Hepatocyte (in vitro differentiated cells): ENCODE results near the gene DNAH5. TPM values are rescaled to one million over a fixed set of nuclear protein-coding genes. Genes with fewer than 3 reads are reported as not detected.

Experiments
- DNase-seq: peaks from one replicate; pipeline ENCODE4 v3.0.0-alpha.2; 2016; ENCODE audit warnings: low spot score
- H2AFZ ChIP-seq: fragments of 200-600 bp; sonication (generic); 2 replicates; pipeline ENCODE4 v1.6.0; 2016; ENCODE audit warnings: antibody characterized with exemption, mild to moderate bottlenecking
- H3K27ac ChIP-seq: fragments of 200-600 bp; sonication (generic); 2 replicates; pipeline ENCODE4 v1.5.1; 2016; ENCODE audit warnings: mild to moderate bottlenecking
- H3K27me3 ChIP-seq: fragments of 200-600 bp; sonication (generic); 2 replicates; pipeline ENCODE4 v1.6.1; 2016
- H3K36me3 ChIP-seq: fragments of 200-600 bp; sonication (generic); replicated peaks from 2 replicates; pipeline ENCODE4 v1.5.1; 2016; ENCODE audit warnings: low read depth; ENCODE audit not compliant: insufficient read depth
- H3K4me1 ChIP-seq: fragments of 200-600 bp; sonication (generic); 2 replicates; pipeline ENCODE4 v1.5.1; 2016; ENCODE audit warnings: mild to moderate bottlenecking, moderate library complexity; ENCODE audit not compliant: insufficient read depth
- H3K4me2 ChIP-seq: fragments of 200-600 bp; sonication (generic); 2 replicates; pipeline ENCODE4 v1.6.0; 2016
- H3K4me3 ChIP-seq: fragments of 200-600 bp; sonication (generic); 2 replicates; pipeline ENCODE4 v1.5.1; 2016; ENCODE audit warnings: mild to moderate bottlenecking
- H3K79me2 ChIP-seq: fragments of 200-600 bp; sonication (generic); 2 replicates; pipeline ENCODE4 v1.6.0; 2017; ENCODE audit warnings: mild to moderate bottlenecking
- H3K9me2 ChIP-seq: fragments of 200-600 bp; sonication (generic); replicated peaks from 2 replicates; pipeline ENCODE4 v1.6.0; 2017; ENCODE audit warnings: mild to moderate bottlenecking; ENCODE audit not compliant: insufficient read depth
- H3K9me3 ChIP-seq: fragments of 200-600 bp; sonication (generic); 2 replicates; pipeline ENCODE4 v1.5.1; 2016; ENCODE audit warnings: low read depth, mild to moderate bottlenecking
- H4K20me1 ChIP-seq: fragments of 200-600 bp; sonication (generic); 2 replicates; pipeline ENCODE4 v1.6.0; 2016; ENCODE audit warnings: mild to moderate bottlenecking; ENCODE audit not compliant: insufficient read depth, poor library complexity, severe bottlenecking
- EZH2 ChIP-seq: fragments of 200-600 bp; sonication (generic); IDR thresholded peaks from 2 replicates; pipeline ENCODE4 v1.6.1; 2016; ENCODE audit warnings: antibody characterized with exemption, mild to moderate bottlenecking, borderline replicate concordance
- EZH2phosphoT487 ChIP-seq: fragments of 200-600 bp; sonication (generic); IDR thresholded peaks from one replicate; pipeline ENCODE4 v1.6.1; 2018; ENCODE audit warnings: antibody characterized with exemption, mild to moderate bottlenecking, low read depth, moderate library complexity; ENCODE audit not compliant: unreplicated experiment, severe bottlenecking
- WGBS: methylation state at CpG from one replicate; pipeline ENCODE4 v1.1.6; 2016; ENCODE audit warnings: low lambda C conversion rate; ENCODE audit errors: missing lambda C conversion rate; 5-methylcytosine and 5-hydroxymethylcytosine counted together
- polyA plus RNA-seq: library from polyadenylated mRNA; unstranded; fragments of >200 nt; fragmentation: Nextera tagmentation; extraction: Ambion mirVana; gene quantifications from 2 replicates; pipeline ENCODE4 v1.2.1, GENCODE V29; 2016
- total RNA-seq: library from RNA; depleted of rRNA; stranded (reverse); fragments of >200 nt; gene quantifications from 2 replicates; pipeline ENCODE4 v1.2.3, GENCODE V29; 2014
- TF ChIP-seq, protein P1 (sequence below): fragments of 200-600 bp; sonication (generic); IDR thresholded peaks from 2 replicates; pipeline ENCODE4 v1.5.1; 2016; ENCODE audit warnings: antibody characterized with exemption, mild to moderate bottlenecking; ENCODE audit not compliant: poor library complexity

The DNAH5 gene
- total and polyA plus RNA-seq, 2 experiments from 2014 or later = 0.17 to 0.40 TPM

DNA sequence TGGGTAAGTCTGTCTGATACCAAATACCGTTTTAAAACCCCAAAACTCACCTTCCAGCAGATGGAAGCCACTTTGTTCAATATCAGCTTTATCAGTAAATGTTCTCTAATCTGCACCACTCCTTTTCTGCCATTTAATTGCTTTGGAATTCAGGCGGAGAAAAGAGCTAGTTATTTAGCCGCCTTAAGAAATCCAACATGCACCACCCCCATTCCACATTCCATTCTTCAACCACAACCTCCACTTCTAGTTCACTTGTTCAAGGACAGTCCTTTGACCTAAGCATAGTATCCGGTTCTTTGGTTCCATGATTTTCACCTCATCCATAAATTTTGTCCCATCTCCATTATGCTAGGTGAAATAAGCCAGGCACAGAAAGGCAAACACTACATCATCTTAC lies 240.1 kb downstream of the DNAH5 start:
- WGBS = 53% methylated on average over 4 of the region's 4 CpGs
- Histone ChIP-seq H3K27me3 (no peaks in the 10 kb centered on the region), H3K4me1 (peaks cover 8% of the 10 kb centered on the region), H3K9me2 (no peaks in the 10 kb centered on the region), H3K4me3 (no peak overlapping the region), H3K27ac (no peak overlapping the region), H2AFZ (no peak overlapping the region), H4K20me1 (no peaks in the 10 kb centered on the region), H3K4me2 (no peak overlapping the region), H3K79me2 (no peaks in the 10 kb centered on the region), H3K36me3 (no peaks in the 10 kb centered on the region), H3K9me3 (no peaks in the 10 kb centered on the region)
- DNase-seq = no peak
- TF ChIP-seq EZH2phosphoT487 = no peak
- no peak for TF ChIP-seq EZH2
- TF ChIP-seq, protein P1, sequence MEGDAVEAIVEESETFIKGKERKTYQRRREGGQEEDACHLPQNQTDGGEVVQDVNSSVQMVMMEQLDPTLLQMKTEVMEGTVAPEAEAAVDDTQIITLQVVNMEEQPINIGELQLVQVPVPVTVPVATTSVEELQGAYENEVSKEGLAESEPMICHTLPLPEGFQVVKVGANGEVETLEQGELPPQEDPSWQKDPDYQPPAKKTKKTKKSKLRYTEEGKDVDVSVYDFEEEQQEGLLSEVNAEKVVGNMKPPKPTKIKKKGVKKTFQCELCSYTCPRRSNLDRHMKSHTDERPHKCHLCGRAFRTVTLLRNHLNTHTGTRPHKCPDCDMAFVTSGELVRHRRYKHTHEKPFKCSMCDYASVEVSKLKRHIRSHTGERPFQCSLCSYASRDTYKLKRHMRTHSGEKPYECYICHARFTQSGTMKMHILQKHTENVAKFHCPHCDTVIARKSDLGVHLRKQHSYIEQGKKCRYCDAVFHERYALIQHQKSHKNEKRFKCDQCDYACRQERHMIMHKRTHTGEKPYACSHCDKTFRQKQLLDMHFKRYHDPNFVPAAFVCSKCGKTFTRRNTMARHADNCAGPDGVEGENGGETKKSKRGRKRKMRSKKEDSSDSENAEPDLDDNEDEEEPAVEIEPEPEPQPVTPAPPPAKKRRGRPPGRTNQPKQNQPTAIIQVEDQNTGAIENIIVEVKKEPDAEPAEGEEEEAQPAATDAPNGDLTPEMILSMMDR = no peak

DNA sequence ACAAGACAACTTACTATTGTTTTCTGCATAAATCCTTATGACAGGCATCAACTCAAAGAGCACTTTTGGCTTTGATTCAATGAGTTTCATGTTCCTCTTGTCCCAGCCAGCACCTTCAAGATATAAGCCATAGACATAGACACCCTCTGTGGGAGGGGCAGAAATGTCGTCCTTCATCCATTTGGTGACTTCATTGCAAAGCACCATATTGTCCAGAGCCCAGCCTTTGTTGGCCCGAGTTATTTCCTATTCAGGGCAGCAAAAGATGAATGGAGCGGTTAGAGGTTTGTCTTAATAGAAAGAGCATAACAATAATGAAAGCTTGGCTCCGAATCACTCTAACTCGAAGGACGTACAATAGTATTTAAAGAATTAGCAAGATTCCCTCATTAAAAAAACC lies 243.9 kb downstream of the DNAH5 start:
- H3K27ac ChIP-seq = no peak overlapping the region
- no peaks in the 10 kb centered on the region for H3K9me2 ChIP-seq
- no peaks in the 10 kb centered on the region for H4K20me1 ChIP-seq
- H3K79me2 ChIP-seq = no peaks in the 10 kb centered on the region
- no peak for DNase-seq
- WGBS = 91% methylated on average over 6 of the region's 6 CpGs
- no peak overlapping the region for H3K4me2 ChIP-seq
- no peaks in the 10 kb centered on the region for H3K27me3 ChIP-seq
- H3K36me3 ChIP-seq = no peaks in the 10 kb centered on the region
- no peak overlapping the region for H2AFZ ChIP-seq
- H3K4me1 ChIP-seq = no peaks in the 10 kb centered on the region
- TF ChIP-seq, protein P1 = no peak
- TF ChIP-seq EZH2phosphoT487 (no peak), EZH2 (no peak)
- H3K9me3 ChIP-seq = no peaks in the 10 kb centered on the region
- no peak overlapping the region for H3K4me3 ChIP-seq

DNA sequence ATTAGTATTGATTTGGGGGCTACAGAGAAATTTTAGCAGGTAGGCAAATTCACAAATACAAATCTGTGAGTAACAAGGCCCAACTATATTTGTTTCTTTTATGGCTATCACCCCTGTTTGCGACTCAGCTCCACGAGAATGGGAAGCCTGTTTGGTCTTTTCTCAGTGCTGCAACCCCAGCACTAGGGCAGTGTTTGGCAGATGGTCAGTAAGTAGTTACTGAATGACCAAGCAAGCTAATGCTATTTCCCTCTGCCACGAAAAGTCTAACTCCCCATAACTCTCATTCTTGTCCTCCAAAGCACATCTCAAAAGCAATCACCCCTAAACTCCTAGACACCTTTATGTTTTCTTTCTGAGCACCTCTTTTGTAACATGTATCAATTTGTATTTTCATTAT lies 245.6 kb downstream of the DNAH5 start:
- H2AFZ ChIP-seq = no peak overlapping the region
- H3K4me1 ChIP-seq = no peaks in the 10 kb centered on the region
- no peaks in the 10 kb centered on the region for H3K79me2 ChIP-seq
- TF ChIP-seq, protein P1 = no peak
- no peak for TF ChIP-seq EZH2
- no peak for TF ChIP-seq EZH2phosphoT487
- H3K4me2 ChIP-seq = no peak overlapping the region
- no peaks in the 10 kb centered on the region for H3K9me3 ChIP-seq
- no peak overlapping the region for H3K27ac ChIP-seq
- H4K20me1 ChIP-seq = no peaks in the 10 kb centered on the region
- DNase-seq = no peak
- H3K36me3 ChIP-seq = no peaks in the 10 kb centered on the region
- no peaks in the 10 kb centered on the region for H3K9me2 ChIP-seq
- 68% methylated on average over 3 of the region's 3 CpGs for WGBS
- H3K27me3 ChIP-seq = no peaks in the 10 kb centered on the region
- no peak overlapping the region for H3K4me3 ChIP-seq
